Measurements from ENCODE around the gene FOXK1.

DNA sequence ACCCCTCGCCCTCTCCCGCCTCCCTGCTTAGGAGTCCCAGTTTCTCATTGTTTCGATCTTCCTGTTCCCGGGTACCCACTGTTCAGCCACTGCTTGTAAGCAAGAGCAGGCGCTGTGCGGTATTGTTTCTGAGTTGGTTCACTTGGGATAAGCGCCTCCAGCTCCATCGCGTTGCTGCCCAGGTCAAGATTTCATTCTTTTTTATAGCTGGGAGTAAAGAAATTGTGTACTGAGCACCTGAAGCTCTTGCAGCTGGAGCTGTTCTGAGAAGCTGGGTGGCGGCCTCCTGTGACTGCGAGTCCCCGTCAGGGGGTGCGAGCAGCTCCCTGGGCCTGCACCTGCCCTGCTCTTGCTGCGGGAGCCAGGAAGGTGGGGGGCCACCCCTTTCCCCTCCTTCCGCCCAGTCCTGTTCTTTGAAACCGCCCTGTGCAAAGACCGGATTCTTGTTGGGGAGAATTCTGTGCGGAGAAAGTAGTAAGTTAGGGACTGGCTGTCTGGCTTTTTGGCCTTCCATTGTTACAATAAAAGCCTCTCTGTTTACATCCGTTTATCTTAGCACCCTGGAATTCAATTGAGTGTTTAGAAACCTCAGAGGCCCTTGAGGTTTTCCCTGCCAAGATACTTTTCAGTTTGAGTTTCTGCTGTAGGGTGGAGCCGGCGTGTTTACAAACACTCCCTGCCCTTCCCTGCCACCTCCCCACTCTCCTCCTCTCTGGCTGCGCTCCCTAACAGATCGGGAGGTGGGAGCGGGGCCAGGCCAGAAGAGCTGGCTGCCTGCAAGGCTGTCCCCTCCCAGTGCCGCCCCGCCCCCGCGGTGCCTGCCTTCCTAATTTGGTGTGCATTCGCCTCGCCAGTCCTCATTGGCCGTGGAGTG is 62.5 kb downstream of the FOXK1 start:
- TF ChIP-seq CTCF (IDR thresholded peaks at IDR 0.05) = no peak
- TF ChIP-seq POLR2A (IDR thresholded peaks at IDR 0.05) = no peak

All from ovary (tissue), 3 donors.